ENCODE measurements around the gene TCP11L2. TPM values are rescaled to one million over a fixed set of nuclear protein-coding genes. Genes with fewer than 3 reads are reported as not detected.
A peak's percentile ranks its signal among the peaks of the same experiment; 100 is the strongest.
"Not testable (repeated sequence)": the region's sequence is repeated elsewhere in the genome, so short reads cannot be mapped to it uniquely, and the experiment has no call there.

TCP11L2 gene
- total RNA-seq, 1 experiment from 2014 or later, result 1.4 TPM

DNA sequence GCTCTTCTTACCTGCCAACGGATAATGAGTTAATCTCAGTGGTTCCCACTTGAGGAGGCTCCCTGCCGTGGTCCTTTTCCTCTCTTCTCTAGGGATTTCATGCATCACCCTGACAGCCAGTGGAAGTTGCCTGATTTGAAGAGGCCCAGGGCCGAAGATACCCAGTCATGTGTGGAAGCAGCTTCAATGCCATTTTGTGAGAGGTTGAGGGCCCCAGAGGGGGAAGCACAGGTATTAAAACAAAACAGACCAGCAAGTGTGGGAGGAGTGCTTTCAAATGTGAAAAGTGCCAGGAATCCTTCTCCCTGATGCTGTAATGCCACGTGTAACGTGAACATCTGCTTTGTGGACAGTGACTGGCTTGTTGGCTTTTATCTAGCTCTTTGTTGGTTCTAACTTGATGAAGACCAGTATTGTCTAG, 1.5 kb downstream of the TCP11L2 start:
- DNase-seq (ENCODE audit: low read depth in 1 of 2, low spot score in 2 of 2), result no peak
- H3K27ac ChIP-seq, result no peak overlapping the region
- no peak overlapping the region for H3K4me3 ChIP-seq
- no peaks in the 10 kb centered on the region for H3K27me3 ChIP-seq (replicated peaks)
- 0 out of 2 replicates have a peak, but pooled peaks cover 4% of the 10 kb centered on the region for H3K36me3 ChIP-seq
- peaks cover 26% of the 10 kb centered on the region for H3K4me1 ChIP-seq (replicated peaks)
- H3K9me3 ChIP-seq (replicated peaks), result no peaks in the 10 kb centered on the region

DNA sequence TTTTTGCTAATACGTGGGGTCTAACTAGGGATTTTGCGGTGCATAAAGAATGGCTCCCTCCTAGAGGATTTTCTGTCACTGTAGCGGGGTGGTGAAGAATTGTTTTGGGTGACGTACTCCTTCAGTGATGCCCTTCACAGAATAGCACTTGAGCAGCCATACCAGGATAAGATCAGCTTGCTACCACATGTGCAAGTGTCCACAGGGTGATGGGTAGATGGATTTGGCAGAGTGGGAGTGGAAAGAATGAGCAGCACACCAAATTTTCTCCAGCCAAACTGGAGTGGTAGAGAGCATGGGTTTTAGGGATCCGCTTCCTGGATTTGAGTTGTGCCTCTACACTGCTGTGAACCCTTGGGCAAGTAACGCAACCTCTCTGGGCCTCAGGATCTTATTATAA, 2.3 kb downstream of the TCP11L2 start:
- H3K4me3 ChIP-seq, result no peak overlapping the region
- DNase-seq (ENCODE audit: low read depth in 1 of 2, low spot score in 2 of 2), result no peak
- H3K27ac ChIP-seq, result no peak overlapping the region
- H3K9me3 ChIP-seq (replicated peaks), result no peaks in the 10 kb centered on the region
- no peaks in the 10 kb centered on the region for H3K27me3 ChIP-seq (replicated peaks)
- H3K36me3 ChIP-seq, result 0 out of 2 replicates have a peak, but pooled peaks cover 4% of the 10 kb centered on the region
- peaks cover 34% of the 10 kb centered on the region for H3K4me1 ChIP-seq (replicated peaks)

DNA sequence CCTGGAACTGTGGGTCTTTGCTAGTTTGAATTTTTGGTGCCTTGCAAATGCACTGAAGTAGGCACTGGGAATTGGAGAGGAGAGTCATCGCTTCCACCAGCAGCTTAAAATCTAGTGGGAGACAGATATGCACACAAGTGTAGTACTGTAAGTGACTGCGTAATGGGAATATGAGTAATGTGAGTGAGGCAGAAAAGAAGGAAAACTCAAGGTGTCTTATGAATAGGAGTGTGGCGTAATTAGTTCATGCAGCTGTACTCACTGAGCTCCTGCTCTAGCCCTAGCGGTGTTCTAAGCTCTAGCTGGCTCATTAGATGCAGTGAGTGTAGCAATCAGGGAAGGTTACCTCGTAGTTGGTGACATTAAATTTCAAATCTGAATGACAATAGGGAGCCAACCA, 2.8 kb downstream of the TCP11L2 start:
- Histone ChIP-seq H3K27me3 (replicated peaks) (no peaks in the 10 kb centered on the region), H3K27ac (no peak overlapping the region), H3K4me3 (no peak overlapping the region), H3K36me3 (0 out of 2 replicates have a peak, but pooled peaks cover 4% of the 10 kb centered on the region), H3K9me3 (replicated peaks) (no peaks in the 10 kb centered on the region), H3K4me1 (replicated peaks) (peaks cover 40% of the 10 kb centered on the region)
- no peak for DNase-seq (ENCODE audit: low read depth in 1 of 2, low spot score in 2 of 2)

DNA sequence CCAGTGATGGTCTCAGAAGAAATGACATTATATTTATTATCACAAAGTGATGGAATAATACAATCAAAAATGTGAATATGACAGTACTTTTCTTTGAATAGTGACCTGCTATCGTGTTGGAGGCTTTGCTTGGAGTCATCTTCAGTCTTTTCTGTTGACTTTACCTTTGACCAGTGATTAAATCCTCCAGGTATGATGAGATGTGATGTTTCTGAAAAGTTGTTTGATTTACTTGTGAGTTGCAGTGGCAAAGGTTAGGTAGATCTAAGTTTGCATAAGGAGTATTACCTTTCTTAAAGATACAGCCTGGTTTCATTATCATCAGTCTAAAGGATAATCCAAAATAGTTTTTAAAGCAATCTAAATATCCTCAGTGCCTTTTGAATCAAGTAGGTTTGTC, 4.6 kb downstream of the TCP11L2 start:
- no peak for DNase-seq (ENCODE audit: low read depth in 1 of 2, low spot score in 2 of 2)
- Histone ChIP-seq H3K36me3 (0 out of 2 replicates have a peak, but pooled peaks cover 4% of the 10 kb centered on the region), H3K27ac (no peak overlapping the region), H3K4me3 (no peak overlapping the region), H3K4me1 (replicated peaks) (peaks cover 26% of the 10 kb centered on the region), H3K9me3 (replicated peaks) (no peaks in the 10 kb centered on the region), H3K27me3 (replicated peaks) (no peaks in the 10 kb centered on the region)

DNA sequence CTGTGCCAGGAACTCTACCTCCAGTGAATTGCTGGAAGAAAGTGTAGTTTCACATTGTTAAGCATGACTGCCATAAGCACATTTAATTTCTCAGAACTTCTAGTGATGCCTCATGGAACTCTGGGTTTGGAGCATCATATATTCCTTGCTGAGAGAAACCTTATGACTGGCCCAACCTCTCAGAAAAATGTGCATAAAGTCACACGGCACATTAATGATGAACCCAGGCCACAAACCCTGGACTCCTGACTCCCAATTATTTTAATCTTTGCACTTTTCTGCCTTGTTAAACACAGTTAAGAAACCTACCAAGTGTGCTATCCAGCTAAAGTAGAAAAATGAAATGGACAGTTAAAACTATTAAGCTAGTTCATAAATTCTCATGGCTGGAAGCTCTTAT, 5.6 kb downstream of the TCP11L2 start:
- Histone ChIP-seq H3K27ac (no peak overlapping the region), H3K36me3 (no peaks in the 10 kb centered on the region), H3K9me3 (replicated peaks) (no peaks in the 10 kb centered on the region), H3K4me1 (replicated peaks) (peaks cover 19% of the 10 kb centered on the region), H3K4me3 (no peak overlapping the region), H3K27me3 (replicated peaks) (no peaks in the 10 kb centered on the region)
- no peak for DNase-seq (ENCODE audit: low read depth in 1 of 2, low spot score in 2 of 2)

DNA sequence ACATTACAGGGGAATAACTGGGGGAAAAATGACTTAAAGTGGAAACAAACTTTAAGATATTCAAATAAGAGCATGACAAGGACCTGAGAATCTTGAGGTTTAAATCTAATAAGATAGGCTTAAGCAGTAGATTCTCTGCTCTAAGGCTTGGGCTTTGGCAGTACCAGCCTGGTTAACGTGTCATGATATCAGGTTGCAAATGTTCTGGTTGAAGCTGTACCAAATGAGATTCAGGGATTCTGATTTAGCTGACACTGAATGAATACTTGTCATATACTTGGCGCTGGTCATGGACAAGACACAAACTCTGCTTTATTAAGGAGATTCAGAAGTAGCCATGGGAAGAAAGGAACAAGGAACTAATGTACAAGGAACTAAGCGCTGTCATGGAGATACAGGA, 6.1 kb downstream of the TCP11L2 start:
- H3K36me3 ChIP-seq, result no peaks in the 10 kb centered on the region
- H3K27ac ChIP-seq, result no peak overlapping the region
- DNase-seq (ENCODE audit: low read depth in 1 of 2, low spot score in 2 of 2), result no peak
- no peaks in the 10 kb centered on the region for H3K9me3 ChIP-seq (replicated peaks)
- peaks cover 16% of the 10 kb centered on the region for H3K4me1 ChIP-seq (replicated peaks)
- H3K4me3 ChIP-seq, result no peak overlapping the region
- H3K27me3 ChIP-seq (replicated peaks), result no peaks in the 10 kb centered on the region

DNA sequence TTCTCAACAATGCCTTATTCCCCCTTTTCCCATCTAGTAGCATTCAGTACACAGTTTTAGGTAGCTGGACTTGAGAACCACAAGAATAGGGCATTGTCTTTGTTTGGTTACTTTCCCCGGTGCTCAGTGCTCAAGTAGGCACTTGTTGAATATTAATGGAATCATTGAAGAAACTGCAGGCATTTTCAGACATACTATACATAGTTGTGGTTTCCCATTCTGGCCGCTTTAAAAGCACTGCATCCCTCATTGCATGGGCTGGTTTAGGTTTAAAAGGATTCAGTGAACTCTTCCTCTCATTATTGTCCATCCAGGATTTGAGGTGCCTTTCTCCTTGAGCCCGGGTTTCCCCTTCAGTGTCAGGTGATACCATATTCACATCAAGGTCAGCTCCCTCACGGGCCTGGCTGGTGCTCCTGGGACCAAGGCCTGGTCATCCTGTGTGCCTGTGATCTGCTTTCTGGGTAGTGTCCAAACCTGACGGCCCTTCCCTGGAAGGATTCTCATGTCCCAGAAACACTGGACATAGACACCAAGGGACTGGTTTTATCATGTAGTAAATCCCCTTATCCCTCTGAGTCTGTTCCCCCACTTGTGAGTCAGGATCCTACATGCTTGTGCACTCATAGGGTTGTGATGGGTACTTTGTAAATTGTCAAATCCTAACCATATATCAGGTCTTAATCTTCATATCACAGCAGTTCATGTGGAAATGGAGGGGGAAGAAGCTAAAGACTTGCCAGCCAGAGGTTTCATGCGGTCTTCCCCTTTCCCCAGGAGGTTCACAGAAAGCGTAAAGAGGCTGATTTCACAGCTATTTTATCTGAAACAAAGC, 7.4 kb downstream of the TCP11L2 start:
- peak in 1 of 2 experiments; percentile 54 for DNase-seq (ENCODE audit: low read depth in 1 of 2, low spot score in 2 of 2)
- no peak overlapping the region for H3K4me3 ChIP-seq

DNA sequence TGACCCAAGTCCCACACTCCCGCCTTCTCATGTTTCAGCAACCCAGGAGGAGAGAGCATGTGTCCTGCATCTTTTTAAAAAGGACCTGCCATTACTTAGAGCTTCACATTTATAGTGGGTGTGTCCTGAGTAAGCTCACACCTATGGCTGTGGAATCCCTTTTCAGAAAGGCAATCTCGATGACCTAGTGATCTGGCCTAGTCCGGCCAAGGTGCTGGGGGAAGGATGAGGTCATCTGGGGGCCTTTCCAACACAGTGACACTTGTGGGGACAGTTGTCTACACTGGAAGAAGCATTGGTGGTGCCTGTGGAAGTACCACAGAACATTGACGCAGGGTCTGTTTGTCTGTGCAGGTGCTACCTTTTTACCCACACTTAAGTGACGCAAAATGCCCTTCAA, 8.2 kb downstream of the TCP11L2 start:
- no peaks in the 10 kb centered on the region for H3K36me3 ChIP-seq
- H3K4me1 ChIP-seq (replicated peaks), result peaks cover 16% of the 10 kb centered on the region
- no peak overlapping the region for H3K4me3 ChIP-seq
- H3K27me3 ChIP-seq (replicated peaks), result no peaks in the 10 kb centered on the region
- DNase-seq (ENCODE audit: low read depth in 1 of 2, low spot score in 2 of 2), result no peak
- H3K9me3 ChIP-seq (replicated peaks), result no peaks in the 10 kb centered on the region
- H3K27ac ChIP-seq, result no peak overlapping the region

More for the DNA sequence above, 7.4 kb downstream of the TCP11L2 start:
- no peak overlapping the region for H3K27ac ChIP-seq
- peaks cover 16% of the 10 kb centered on the region for H3K4me1 ChIP-seq (replicated peaks)
- no peaks in the 10 kb centered on the region for H3K9me3 ChIP-seq (replicated peaks)
- no peaks in the 10 kb centered on the region for H3K36me3 ChIP-seq
- no peaks in the 10 kb centered on the region for H3K27me3 ChIP-seq (replicated peaks)

DNA sequence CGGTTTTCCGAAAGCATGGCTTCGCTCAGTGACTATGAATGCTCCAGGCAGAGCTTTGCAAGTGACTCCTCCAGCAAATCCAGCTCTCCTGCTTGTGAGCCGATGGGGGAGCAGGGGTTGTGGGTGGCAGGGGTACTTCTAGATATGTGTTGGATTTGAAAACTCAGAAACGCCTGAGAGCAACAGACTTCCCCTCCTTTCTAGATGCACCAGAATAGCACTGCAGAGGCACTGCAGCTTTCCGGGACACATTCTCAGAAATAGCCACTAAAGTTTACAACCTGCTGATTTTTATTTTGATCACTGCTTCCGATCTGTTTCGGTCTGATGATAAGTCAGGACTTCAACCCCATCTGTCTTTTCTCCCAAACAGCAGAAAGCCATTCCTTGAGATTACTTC, 8.6 kb downstream of the TCP11L2 start:
- H3K9me3 ChIP-seq (replicated peaks), result no peaks in the 10 kb centered on the region
- DNase-seq (ENCODE audit: low read depth in 1 of 2, low spot score in 2 of 2), result no peak
- H3K36me3 ChIP-seq, result no peaks in the 10 kb centered on the region
- no peak overlapping the region for H3K27ac ChIP-seq
- peaks cover 16% of the 10 kb centered on the region for H3K4me1 ChIP-seq (replicated peaks)
- no peaks in the 10 kb centered on the region for H3K27me3 ChIP-seq (replicated peaks)
- H3K4me3 ChIP-seq, result no peak overlapping the region

DNA sequence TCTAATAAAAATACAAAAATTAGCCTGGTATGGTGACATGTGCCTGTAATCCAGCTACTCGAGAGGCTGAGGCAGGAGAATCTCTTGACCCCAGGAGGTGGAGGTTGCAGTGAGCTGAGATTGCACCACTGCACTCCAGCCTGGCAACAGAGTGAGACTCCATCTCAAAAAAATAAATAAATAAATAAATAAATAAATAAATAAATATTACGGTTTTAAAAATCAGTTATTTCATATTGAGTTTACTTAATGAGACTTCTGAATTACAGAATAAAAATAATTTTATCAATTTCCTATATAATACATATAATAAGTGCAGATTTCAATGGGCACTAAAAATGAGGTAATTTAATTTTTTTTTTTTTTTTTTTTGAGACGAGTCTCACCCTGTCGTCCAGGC, 10.9 kb downstream of the TCP11L2 start:
- not testable (repeated sequence) for H3K27ac ChIP-seq; H3K36me3 ChIP-seq; DNase-seq (ENCODE audit: low read depth in 1 of 2, low spot score in 2 of 2); H3K4me3 ChIP-seq; H3K9me3 ChIP-seq (replicated peaks); H3K27me3 ChIP-seq (replicated peaks)
- H3K4me1 ChIP-seq (replicated peaks), result peaks cover 16% of the 10 kb centered on the region

DNA sequence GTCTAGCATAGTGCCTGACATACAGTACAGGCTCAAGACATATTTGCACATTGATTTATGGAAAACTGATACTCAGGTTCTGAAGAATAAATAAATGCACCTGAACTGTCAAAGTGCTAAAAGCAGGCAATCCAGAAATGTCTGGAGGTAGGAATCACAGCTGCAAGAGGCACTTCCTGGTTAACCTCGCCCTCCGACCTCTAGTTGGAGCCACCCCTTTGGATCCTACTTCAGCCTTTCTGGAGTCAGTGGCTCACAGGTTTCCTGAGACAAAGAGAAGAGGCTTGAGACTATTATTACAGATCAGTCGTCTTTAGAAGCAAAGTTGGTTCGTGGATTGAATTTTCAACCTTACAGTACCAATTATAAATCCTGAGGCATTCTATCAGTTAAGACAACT, 13.0 kb downstream of the TCP11L2 start:
- Histone ChIP-seq H3K27ac (no peak overlapping the region), H3K9me3 (replicated peaks) (no peaks in the 10 kb centered on the region), H3K27me3 (replicated peaks) (no peaks in the 10 kb centered on the region), H3K36me3 (no peaks in the 10 kb centered on the region), H3K4me3 (no peak overlapping the region), H3K4me1 (replicated peaks) (no peaks in the 10 kb centered on the region)
- DNase-seq (ENCODE audit: low read depth in 1 of 2, low spot score in 2 of 2), result no peak

DNA sequence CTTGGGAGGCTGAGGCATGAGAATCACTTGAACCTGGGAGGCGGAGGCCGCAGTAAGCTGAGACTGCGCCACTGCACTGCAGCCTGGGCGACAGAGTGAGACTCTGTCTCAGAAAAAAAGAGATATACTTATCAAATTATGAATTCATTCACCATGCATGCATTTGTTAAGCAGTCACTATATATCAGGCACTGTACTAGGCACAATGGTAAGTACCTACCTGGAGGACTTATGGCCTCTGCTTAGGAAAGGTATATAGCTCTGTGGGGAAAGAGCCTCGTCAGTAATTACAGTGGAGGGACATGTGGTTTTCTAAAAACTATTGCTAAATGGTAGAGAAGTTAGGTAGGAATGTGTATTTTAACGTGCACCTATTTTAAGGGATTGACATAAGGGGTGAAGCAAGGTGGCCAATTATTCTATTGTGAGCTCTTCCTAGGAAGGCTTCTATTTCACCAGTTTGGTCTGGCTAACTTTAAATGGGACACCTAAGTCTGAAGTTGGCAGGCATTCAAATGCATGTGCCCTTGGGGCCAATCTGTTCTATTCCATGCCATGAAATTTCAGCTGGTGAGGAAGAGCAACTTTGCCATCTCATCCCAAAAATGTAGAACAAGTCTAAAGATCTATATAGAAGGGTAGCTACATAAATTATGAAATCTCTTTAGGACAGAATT, 15.0 kb downstream of the TCP11L2 start:
- Histone ChIP-seq H3K9me3 (replicated peaks) (no peaks in the 10 kb centered on the region), H3K4me3 (no peak overlapping the region), H3K27me3 (replicated peaks) (no peaks in the 10 kb centered on the region), H3K27ac (no peak overlapping the region), H3K36me3 (no peaks in the 10 kb centered on the region), H3K4me1 (replicated peaks) (no peaks in the 10 kb centered on the region)
- DNase-seq (ENCODE audit: low read depth in 1 of 2, low spot score in 2 of 2), result no peak

DNA sequence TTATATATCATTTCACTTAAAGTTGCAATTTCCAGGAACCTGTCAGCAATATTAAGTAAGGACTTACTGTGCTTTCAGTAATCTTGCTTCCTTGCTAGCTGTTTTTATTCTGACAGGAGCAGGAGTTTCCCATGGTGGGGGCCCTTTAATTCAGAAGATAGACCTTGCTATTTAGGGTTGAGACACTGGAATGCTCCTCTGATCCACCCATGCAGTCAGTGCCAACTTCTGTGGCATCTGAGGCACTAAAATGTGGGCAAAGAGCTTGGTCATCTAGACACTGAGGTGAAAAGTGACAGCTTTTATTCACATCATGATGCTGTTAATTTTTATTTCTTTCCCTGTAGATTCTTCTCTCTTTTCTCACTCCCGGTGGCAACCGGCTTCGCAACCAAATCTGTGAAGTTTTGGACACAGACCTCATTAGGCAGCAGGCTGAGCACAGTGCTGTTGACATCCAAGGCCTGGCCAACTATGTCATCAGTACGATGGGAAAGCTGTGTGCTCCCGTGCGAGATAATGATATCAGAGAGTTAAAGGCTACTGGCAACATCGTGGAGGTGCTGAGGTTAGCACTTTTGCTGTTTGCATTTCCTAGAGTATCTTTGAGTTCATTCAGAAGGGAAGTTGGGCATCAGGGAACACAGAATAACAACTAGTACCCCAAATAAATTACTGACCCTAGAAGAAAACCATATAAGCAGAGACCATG, 18.8 kb downstream of the TCP11L2 start:
- Histone ChIP-seq H3K4me3 (no peak overlapping the region), H3K9me3 (replicated peaks) (0 out of 2 replicates have a peak, but pooled peaks cover 2% of the 10 kb centered on the region), H3K4me1 (replicated peaks) (no peaks in the 10 kb centered on the region), H3K27ac (no peak overlapping the region), H3K36me3 (no peaks in the 10 kb centered on the region), H3K27me3 (replicated peaks) (no peaks in the 10 kb centered on the region)
- no peak for DNase-seq (ENCODE audit: low read depth in 1 of 2, low spot score in 2 of 2)

DNA sequence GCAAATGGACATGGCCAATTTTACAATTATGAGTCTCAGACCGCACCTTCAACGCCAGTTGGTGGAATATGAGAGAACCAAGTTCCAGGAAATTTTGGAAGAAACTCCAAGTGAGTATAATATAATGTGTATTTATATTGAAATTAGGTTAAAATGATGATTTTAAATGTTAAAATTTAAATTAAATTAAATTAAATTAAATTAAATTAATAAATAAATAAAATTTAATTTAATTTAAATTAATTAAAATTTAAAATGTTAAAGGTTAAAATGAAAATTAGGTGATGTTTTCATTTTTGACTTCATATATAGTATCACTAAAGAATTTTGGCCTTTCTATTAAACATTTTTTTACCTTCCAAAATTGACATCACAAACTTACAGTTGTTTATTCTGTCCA, 21.0 kb downstream of the TCP11L2 start:
- H3K4me1 ChIP-seq (replicated peaks), result no peaks in the 10 kb centered on the region
- no peak for DNase-seq (ENCODE audit: low read depth in 1 of 2, low spot score in 2 of 2)
- H3K4me3 ChIP-seq, result no peak overlapping the region
- H3K9me3 ChIP-seq (replicated peaks), result 0 out of 2 replicates have a peak, but pooled peaks cover 2% of the 10 kb centered on the region
- H3K27me3 ChIP-seq (replicated peaks), result no peaks in the 10 kb centered on the region
- no peaks in the 10 kb centered on the region for H3K36me3 ChIP-seq
- no peak overlapping the region for H3K27ac ChIP-seq
